IMR-90 (cell line): ENCODE results near the gene ZDHHC18. TPM values are rescaled to one million over a fixed set of nuclear protein-coding genes. Genes with fewer than 3 reads are reported as not detected.
A peak's percentile ranks its signal among the peaks of the same experiment; 100 is the strongest.

Source experiments
- ATAC-seq: fragments of 200-7000 bp; cut with Tn5 transposase; 2 replicates; pipeline ENCODE4 v1.9.1; 2020; ENCODE audit warnings: low read depth, mild to moderate bottlenecking, moderate library complexity
- BruUV-seq: library from RNA; stranded (reverse); fragments of 400-500 nt; replicated peaks from 2 replicates; lab custom pipeline; 2021; lab: Mats Ljungman, UMichigan
- CTCF ChIA-PET: fragments of 300-600 bp; formaldehyde crosslinking; extraction: SDS; loops from one replicate; lab custom pipeline; 2021; ENCODE audit warnings: antibody characterized with exemption; lab: Yijun Ruan, JAX
- POLR2A ChIA-PET: fragments of 300-600 bp; sonication (Branson Sonifier 250); formaldehyde crosslinking; loops from one replicate; lab custom pipeline; 2022; ENCODE audit warnings: antibody characterized with exemption; ENCODE audit not compliant: unreplicated experiment; lab: Charles Lee
- DNase-seq: peaks from one replicate; pipeline ENCODE4 v3.0.0; 2013
- H2AFZ ChIP-seq: replicated peaks from 2 replicates; pipeline ENCODE3; 2013; ENCODE audit warnings: low read length, mild to moderate bottlenecking; ENCODE audit not compliant: poor library complexity
- H2AK5ac ChIP-seq: 2 replicates; pipeline ENCODE4 v1.6.1; 2013; ENCODE audit warnings: low read depth, low read length, inconsistent platforms
- H2AK9ac ChIP-seq: replicated peaks from 2 replicates; pipeline ENCODE3; 2013; ENCODE audit warnings: mild to moderate bottlenecking, low read depth, low read length, moderate library complexity; ENCODE audit not compliant: poor library complexity
- H2BK120ac ChIP-seq: 2 replicates; pipeline ENCODE4 v1.6.1; 2013; ENCODE audit warnings: low read depth, low read length, inconsistent platforms
- H2BK15ac ChIP-seq: 3 replicates; pipeline ENCODE4 v1.6.1; 2013; ENCODE audit warnings: low read depth, low read length, inconsistent platforms
- H2BK20ac ChIP-seq: 2 replicates; pipeline ENCODE4 v1.6.1; 2013; ENCODE audit warnings: low read depth, mild to moderate bottlenecking, inconsistent platforms, low read length, moderate library complexity
- H2BK5ac ChIP-seq: 2 replicates; pipeline ENCODE4 v1.6.1; 2013; ENCODE audit warnings: mild to moderate bottlenecking, low read depth, low read length, inconsistent platforms; ENCODE audit not compliant: poor library complexity, severe bottlenecking
- H3K14ac ChIP-seq: replicated peaks from 2 replicates; pipeline ENCODE4 v1.6.1; 2013; ENCODE audit warnings: low read depth, low read length, inconsistent platforms
- H3K18ac ChIP-seq: 2 replicates; pipeline ENCODE4 v1.6.1; 2013; ENCODE audit warnings: low read depth, low read length, control low read depth
- H3K23ac ChIP-seq: 2 replicates; pipeline ENCODE4 v1.6.1; 2013; ENCODE audit warnings: low read depth, low read length, inconsistent platforms
- H3K27ac ChIP-seq: 2 replicates; pipeline ENCODE4 v1.5.1; 2013; ENCODE audit warnings: mild to moderate bottlenecking, control low read depth, low read length; ENCODE audit not compliant: insufficient read depth
- H3K27me3 ChIP-seq: 2 replicates; pipeline ENCODE4 v1.6.1; 2013; ENCODE audit warnings: low read length; ENCODE audit not compliant: control insufficient read depth, insufficient read depth
- H3K36me3 ChIP-seq: 2 replicates; pipeline ENCODE4 v1.6.1; 2013; ENCODE audit warnings: low read length, mixed read lengths; ENCODE audit not compliant: control insufficient read depth, insufficient read depth
- H3K4ac ChIP-seq: 2 replicates; pipeline ENCODE4 v1.6.1; 2013; ENCODE audit warnings: low read depth, low read length, inconsistent platforms
- H3K4me1 ChIP-seq: 2 replicates; pipeline ENCODE4 v1.6.1; 2013; ENCODE audit warnings: low read length, mixed read lengths; ENCODE audit not compliant: control insufficient read depth, insufficient read depth
- H3K4me2 ChIP-seq: 2 replicates; pipeline ENCODE4 v1.6.1; 2013; ENCODE audit warnings: low read depth, mild to moderate bottlenecking, control low read depth, low read length, moderate library complexity
- H3K4me3 ChIP-seq: 2 replicates; pipeline ENCODE4 v1.5.1; 2013; ENCODE audit warnings: low read depth, mild to moderate bottlenecking, control low read depth, low read length, moderate library complexity; ENCODE audit not compliant: insufficient read depth
- H3K56ac ChIP-seq: 2 replicates; pipeline ENCODE4 v1.6.1; 2013; ENCODE audit warnings: low read length, inconsistent platforms; ENCODE audit not compliant: insufficient read depth; ENCODE audit errors: extremely low read depth
- H3K79me1 ChIP-seq, 2 experiments: 2 replicates each; pipeline ENCODE4 v1.6.1; 2013; ENCODE audit warnings: low read length in 2 of 2, inconsistent platforms in 1 of 2, low read depth in 1 of 2
- H3K9ac ChIP-seq: 2 replicates; pipeline ENCODE4 v1.6.1; 2013; ENCODE audit warnings: low read depth, low read length, control low read depth
- H3K9me1 ChIP-seq: 2 replicates; pipeline ENCODE4 v1.6.1; 2013; ENCODE audit warnings: low read length, inconsistent platforms; ENCODE audit not compliant: insufficient read depth
- H3K9me3 ChIP-seq: 2 replicates; pipeline ENCODE4 v1.6.1; 2013; ENCODE audit warnings: low read length; ENCODE audit not compliant: control insufficient read depth, insufficient read depth
- H4K20me1 ChIP-seq: 2 replicates; pipeline ENCODE4 v1.6.1; 2013; ENCODE audit warnings: low read length, inconsistent platforms; ENCODE audit not compliant: insufficient read depth
- H4K5ac ChIP-seq: 2 replicates; pipeline ENCODE4 v1.6.1; 2013; ENCODE audit warnings: mild to moderate bottlenecking, low read depth, low read length, control low read depth
- H4K8ac ChIP-seq, 2 experiments: 2 replicates each; pipeline ENCODE4 v1.6.1; 2013; ENCODE audit warnings: low read depth in 2 of 2, low read length in 2 of 2, control low read depth in 1 of 2, inconsistent platforms in 1 of 2
- H4K91ac ChIP-seq: 2 replicates; pipeline ENCODE4 v1.6.1; 2013; ENCODE audit warnings: low read depth, low read length, inconsistent platforms; ENCODE audit not compliant: insufficient read depth
- BHLHE40 ChIP-seq: fragments of 150-350 bp; IDR thresholded peaks from 2 replicates; pipeline ENCODE4 v1.6.1; 2016; ENCODE audit warnings: mild to moderate bottlenecking, low read depth, low read length
- CEBPB ChIP-seq: IDR thresholded peaks from 2 replicates; pipeline ENCODE4 v1.6.1; 2012; ENCODE audit warnings: low read depth, low read length, improper control_type of control experiment
- CHD1 ChIP-seq: IDR thresholded peaks from 2 replicates; pipeline ENCODE4 v1.6.1; 2012; ENCODE audit warnings: low read depth, low read length, improper control_type of control experiment
- CTCF ChIP-seq: conservative IDR thresholded peaks from 2 replicates; pipeline ENCODE4 v1.5.1; 2012; ENCODE audit warnings: mild to moderate bottlenecking, low read depth, low read length, improper control_type of control experiment
- ELK1 ChIP-seq: fragments of 150-350 bp; IDR thresholded peaks from 2 replicates; pipeline ENCODE4 v1.6.1; 2016; ENCODE audit warnings: low read depth, mild to moderate bottlenecking, low read length, moderate library complexity, borderline replicate concordance
- FOS ChIP-seq: fragments of 150-350 bp; IDR thresholded peaks from 2 replicates; pipeline ENCODE4 v1.6.1; 2016; ENCODE audit warnings: low read depth, low read length
- MAFK ChIP-seq: IDR thresholded peaks from 2 replicates; pipeline ENCODE4 v1.6.1; 2012; ENCODE audit warnings: low read depth, low read length, improper control_type of control experiment
- MAZ ChIP-seq: IDR thresholded peaks from 2 replicates; pipeline ENCODE4 v1.6.1; 2012; ENCODE audit warnings: low read depth, mild to moderate bottlenecking, low read length, improper control_type of control experiment, moderate library complexity, borderline replicate concordance
- MXI1 ChIP-seq: IDR thresholded peaks from 2 replicates; pipeline ENCODE4 v1.6.1; 2012; ENCODE audit warnings: low read depth, mild to moderate bottlenecking, low read length, moderate library complexity, borderline replicate concordance
- NFE2L2 ChIP-seq: fragments of 150-350 bp; IDR thresholded peaks from 2 replicates; pipeline ENCODE4 v1.6.1; 2016; ENCODE audit warnings: low read depth, mild to moderate bottlenecking, low read length
- POLR2A ChIP-seq: IDR thresholded peaks from 2 replicates; pipeline ENCODE4 v1.6.1; 2012; ENCODE audit warnings: mild to moderate bottlenecking, low read depth, low read length
- RAD21 ChIP-seq: IDR thresholded peaks from 2 replicates; pipeline ENCODE4 v1.6.1; 2012; ENCODE audit warnings: low read length, improper control_type of control experiment
- RCOR1 ChIP-seq: IDR thresholded peaks from 2 replicates; pipeline ENCODE4 v1.6.1; 2012; ENCODE audit warnings: mild to moderate bottlenecking, low read length, improper control_type of control experiment; ENCODE audit not compliant: insufficient replicate concordance
- RFX5 ChIP-seq: IDR thresholded peaks from 2 replicates; pipeline ENCODE4 v1.8.0; 2012; ENCODE audit warnings: low read depth, mild to moderate bottlenecking, low read length, moderate library complexity
- SMC3 ChIP-seq: fragments of 150-350 bp; IDR thresholded peaks from 2 replicates; pipeline ENCODE4 v1.6.1; 2016; ENCODE audit warnings: low read depth, mild to moderate bottlenecking, antibody characterized with exemption, low read length, moderate library complexity
- USF2 ChIP-seq: fragments of 150-350 bp; IDR thresholded peaks from 2 replicates; pipeline ENCODE4 v1.6.1; 2017; ENCODE audit warnings: mild to moderate bottlenecking, antibody characterized with exemption, low read length, low read depth
- WGBS, 2 experiments: methylation state at CpG; one replicate each; pipeline versions ENCODE4 v1.1.5 to v1.1.7; 2013; ENCODE audit warnings: missing lambda C conversion rate in 2 of 2; ENCODE audit not compliant: insufficient read length in 1 of 2; ENCODE audit errors: extremely low coverage in 2 of 2; 5-methylcytosine and 5-hydroxymethylcytosine counted together
- dilution Hi-C: fragments of 300-500 bp; cut with HindIII; formaldehyde crosslinking; loops from one replicate; pipeline ENCODE4 v1.14.3; 2018; ENCODE audit warnings: low sequenced_read_pairs; ENCODE audit not compliant: unreplicated experiment
- in situ Hi-C: fragments of 300-500 bp; cut with MboI; formaldehyde crosslinking; loops from 3 replicates; pipeline ENCODE4 v1.14.3; 2019; ENCODE audit warnings: low sequenced_read_pairs, inconsistent platforms, mixed read lengths
- intact Hi-C: fragments of 100-400 bp; cut with micrococcal nuclease; formaldehyde crosslinking; loops from 2 replicates; pipeline ENCODE4 v1.10.0; 2022
- polyA plus RNA-seq, 3 experiments: library from polyadenylated mRNA; depleted of rRNA; stranded (reverse); fragments of >200 nt; gene quantifications; 2 replicates each; pipeline ENCODE4 v1.2.3, GENCODE V29; 2012; ENCODE audit warnings: low replicate concordance in 1 of 3
- total RNA-seq: library from RNA; depleted of rRNA; stranded (reverse); fragments of >200 nt; gene quantifications from 2 replicates; pipeline ENCODE4 v1.2.3, GENCODE V29; 2012

Gene ZDHHC18
- total and polyA plus RNA-seq, 2 of the 4 experiments (the other 2 are of a cell fraction), result 12.5 to 37.0 TPM

- Histone ChIP-seq H4K91ac (no peak overlapping the region; the same call in 1 of the 2 replicates), H3K9me1 (peaks cover 11% of the 10 kb centered on the region), H3K18ac (no peak overlapping the region), H4K5ac (no peak overlapping the region), H4K8ac (peak overlapping the region in 1 of 2 experiments; percentile 53; a peak in 1 of 4 replicates), H3K9me3 (no peaks in the 10 kb centered on the region), H3K79me1 (peaks cover 33 to 52% of the 10 kb centered on the region in 2 experiments), H3K4me2 (peak overlapping the region; percentile 99), H2AK5ac (peak overlapping the region; percentile 72), H3K56ac (no peak overlapping the region), H2BK20ac (no peak overlapping the region), H2AFZ (peak overlapping the region; percentile 92), H3K4me1 (peaks cover 25% of the 10 kb centered on the region), H3K23ac (peak overlapping the region; percentile 61), H2AK9ac (peak overlapping the region; percentile 77), H3K4ac (peak overlapping the region; percentile 53), H4K20me1 (peaks cover 41% of the 10 kb centered on the region), H2BK15ac (no peak overlapping the region), H3K14ac (peak overlapping the region; percentile 2; the same call in 1 of the 2 replicates), H3K4me3 (peak overlapping the region; percentile 50), H3K27ac (peak overlapping the region; percentile 48; the same call in 1 of the 2 replicates), H3K36me3 (peaks cover 9% of the 10 kb centered on the region; the same call in 1 of the 2 replicates), H3K27me3 (no peaks in the 10 kb centered on the region), H2BK5ac (peak overlapping the region; percentile 15), H2BK120ac (no peak overlapping the region), H3K9ac (peak overlapping the region; percentile 68)
- ATAC-seq (no peak), DNase-seq (no peak)
- no TSS peak for BruUV-seq
- in situ Hi-C loops, result no loop called here
- intact Hi-C loops, result no loop called here
- no peak for TF ChIP-seq SMC3
- TF ChIP-seq CTCF, result no peak
- TF ChIP-seq NFE2L2, result no peak
- no peak for TF ChIP-seq RCOR1
- no peak for TF ChIP-seq ELK1
- no peak for TF ChIP-seq BHLHE40
- no peak for TF ChIP-seq MXI1
- no peak for TF ChIP-seq CEBPB
- TF ChIP-seq RFX5, result no peak
- no peak for TF ChIP-seq POLR2A
- TF ChIP-seq FOS, result no peak
- TF ChIP-seq USF2, result no peak
- no peak for TF ChIP-seq MAZ
- no peak for TF ChIP-seq MAFK
- no peak for TF ChIP-seq CHD1
- TF ChIP-seq RAD21, result no peak
- WGBS, 2 experiments, result 13% methylated on average over 4 of the region's 17 CpGs; no CpG with 5 or more reads in 1 of the 2 experiments
- ChIA-PET CTCF (no interaction called here), POLR2A (no interaction called here)
- dilution Hi-C loops, result no loop called here
Observed at GRCh38 chr1:26827106-26827604, 667 bp downstream of the ZDHHC18 start.
